C4-2B (cell line): ENCODE data around the gene UTS2R.

Experiments
- ZFX ChIP-seq: fragments of 450-650 bp; IDR thresholded peaks from 2 replicates; pipeline ENCODE4 v1.6.1; 2017
- TF ChIP-seq, protein P1 (sequence below): fragments of 450-650 bp; conservative IDR thresholded peaks from 2 replicates; pipeline ENCODE4 v1.5.1; 2017; ENCODE audit warnings: mild to moderate bottlenecking

- TF ChIP-seq, protein P1, sequence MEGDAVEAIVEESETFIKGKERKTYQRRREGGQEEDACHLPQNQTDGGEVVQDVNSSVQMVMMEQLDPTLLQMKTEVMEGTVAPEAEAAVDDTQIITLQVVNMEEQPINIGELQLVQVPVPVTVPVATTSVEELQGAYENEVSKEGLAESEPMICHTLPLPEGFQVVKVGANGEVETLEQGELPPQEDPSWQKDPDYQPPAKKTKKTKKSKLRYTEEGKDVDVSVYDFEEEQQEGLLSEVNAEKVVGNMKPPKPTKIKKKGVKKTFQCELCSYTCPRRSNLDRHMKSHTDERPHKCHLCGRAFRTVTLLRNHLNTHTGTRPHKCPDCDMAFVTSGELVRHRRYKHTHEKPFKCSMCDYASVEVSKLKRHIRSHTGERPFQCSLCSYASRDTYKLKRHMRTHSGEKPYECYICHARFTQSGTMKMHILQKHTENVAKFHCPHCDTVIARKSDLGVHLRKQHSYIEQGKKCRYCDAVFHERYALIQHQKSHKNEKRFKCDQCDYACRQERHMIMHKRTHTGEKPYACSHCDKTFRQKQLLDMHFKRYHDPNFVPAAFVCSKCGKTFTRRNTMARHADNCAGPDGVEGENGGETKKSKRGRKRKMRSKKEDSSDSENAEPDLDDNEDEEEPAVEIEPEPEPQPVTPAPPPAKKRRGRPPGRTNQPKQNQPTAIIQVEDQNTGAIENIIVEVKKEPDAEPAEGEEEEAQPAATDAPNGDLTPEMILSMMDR, result no peak
- no peak for TF ChIP-seq ZFX
These were observed 32.5 kb upstream of the UTS2R start for GRCh38 chr17:82338858-82339633.
